ENCODE measurements around the gene CD28. TPM values are rescaled to one million over a fixed set of nuclear protein-coding genes. Genes with fewer than 3 reads are reported as not detected.
"Not testable (repeated sequence)": the region's sequence is repeated elsewhere in the genome, so short reads cannot be mapped to it uniquely, and the experiment has no call there.

The CD28 gene
- polyA plus RNA-seq, 2 of the 4 experiments (the other 2 are of a cell fraction): not detected

DNA sequence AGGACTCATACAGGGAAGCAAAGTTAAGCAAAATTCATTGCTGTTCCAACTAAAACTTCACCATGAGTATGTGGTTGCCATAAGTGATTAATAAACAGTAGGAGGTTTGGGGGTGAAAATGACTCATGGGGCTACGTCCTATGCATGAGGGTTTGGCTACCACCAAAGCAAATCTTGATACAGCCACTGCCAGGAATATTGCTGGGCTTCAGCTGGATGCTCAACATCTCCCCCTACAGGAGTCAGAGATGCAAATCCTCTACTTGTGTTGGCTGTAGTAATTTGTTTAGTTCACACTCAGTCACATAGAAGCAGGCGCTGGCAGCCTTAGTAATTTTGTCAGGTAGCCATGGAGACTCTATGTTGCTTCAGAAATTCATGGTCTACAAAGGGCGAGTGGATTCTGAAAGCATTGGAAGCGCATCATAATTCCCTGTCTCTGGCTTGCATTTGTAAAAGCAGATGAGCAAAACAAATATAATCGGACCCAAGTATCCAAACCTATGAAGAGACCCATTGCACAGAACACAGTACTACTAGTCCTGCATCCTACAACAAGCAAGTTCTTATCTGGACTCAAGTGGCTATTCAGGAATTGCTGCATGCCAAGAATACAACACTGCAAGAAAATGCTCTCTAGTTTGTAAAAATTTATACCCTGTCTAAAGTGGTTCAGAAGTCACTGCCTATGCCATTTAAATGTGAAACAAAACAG lies 76.0 kb downstream of the CD28 start (continued):
- TF ChIP-seq, protein P1, sequence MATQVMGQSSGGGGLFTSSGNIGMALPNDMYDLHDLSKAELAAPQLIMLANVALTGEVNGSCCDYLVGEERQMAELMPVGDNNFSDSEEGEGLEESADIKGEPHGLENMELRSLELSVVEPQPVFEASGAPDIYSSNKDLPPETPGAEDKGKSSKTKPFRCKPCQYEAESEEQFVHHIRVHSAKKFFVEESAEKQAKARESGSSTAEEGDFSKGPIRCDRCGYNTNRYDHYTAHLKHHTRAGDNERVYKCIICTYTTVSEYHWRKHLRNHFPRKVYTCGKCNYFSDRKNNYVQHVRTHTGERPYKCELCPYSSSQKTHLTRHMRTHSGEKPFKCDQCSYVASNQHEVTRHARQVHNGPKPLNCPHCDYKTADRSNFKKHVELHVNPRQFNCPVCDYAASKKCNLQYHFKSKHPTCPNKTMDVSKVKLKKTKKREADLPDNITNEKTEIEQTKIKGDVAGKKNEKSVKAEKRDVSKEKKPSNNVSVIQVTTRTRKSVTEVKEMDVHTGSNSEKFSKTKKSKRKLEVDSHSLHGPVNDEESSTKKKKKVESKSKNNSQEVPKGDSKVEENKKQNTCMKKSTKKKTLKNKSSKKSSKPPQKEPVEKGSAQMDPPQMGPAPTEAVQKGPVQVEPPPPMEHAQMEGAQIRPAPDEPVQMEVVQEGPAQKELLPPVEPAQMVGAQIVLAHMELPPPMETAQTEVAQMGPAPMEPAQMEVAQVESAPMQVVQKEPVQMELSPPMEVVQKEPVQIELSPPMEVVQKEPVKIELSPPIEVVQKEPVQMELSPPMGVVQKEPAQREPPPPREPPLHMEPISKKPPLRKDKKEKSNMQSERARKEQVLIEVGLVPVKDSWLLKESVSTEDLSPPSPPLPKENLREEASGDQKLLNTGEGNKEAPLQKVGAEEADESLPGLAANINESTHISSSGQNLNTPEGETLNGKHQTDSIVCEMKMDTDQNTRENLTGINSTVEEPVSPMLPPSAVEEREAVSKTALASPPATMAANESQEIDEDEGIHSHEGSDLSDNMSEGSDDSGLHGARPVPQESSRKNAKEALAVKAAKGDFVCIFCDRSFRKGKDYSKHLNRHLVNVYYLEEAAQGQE (IDR thresholded peaks at IDR 0.05): no peak

- 38% methylated on average over 4 of the region's 4 CpGs for WGBS (ENCODE audit: missing lambda C conversion rate)
- no peak for FAIRE-seq
These were observed 77.2 kb downstream of the CD28 start for GRCh38 chr2:203783496-203784203.

GRCh38 chr2:203784710-203785270 lies 78.4 kb downstream of the CD28 start:
- FAIRE-seq, POLR2A ChIA-PET, H3K27ac ChIP-seq: not testable (repeated sequence)

More at GRCh38 chr2:203783496-203784203, 77.2 kb downstream of the CD28 start:
- Histone ChIP-seq H3K27ac (no peak overlapping the region), H3K9me3 (no peaks in the 10 kb centered on the region), H3K4me3 (no peak overlapping the region), H3K4me1 (peaks cover 13% of the 10 kb centered on the region; the same call in 2 of the 3 replicates), H3K4me2 (no peak overlapping the region)
- no peak for ATAC-seq
- DNase-seq (ENCODE audit: low read depth in 1 of 2, low spot score in 1 of 2): no peak
- ChIA-PET CTCF (interaction anchor here (0.7 to 1.4 kb wide), 4 partner anchors 15 to 301 kb away, joined by 3 to 4 read pairs (median 4); no protein-coding TSS in a partner anchor), POLR2A (no interaction called here)
- TF ChIP-seq, protein P2, sequence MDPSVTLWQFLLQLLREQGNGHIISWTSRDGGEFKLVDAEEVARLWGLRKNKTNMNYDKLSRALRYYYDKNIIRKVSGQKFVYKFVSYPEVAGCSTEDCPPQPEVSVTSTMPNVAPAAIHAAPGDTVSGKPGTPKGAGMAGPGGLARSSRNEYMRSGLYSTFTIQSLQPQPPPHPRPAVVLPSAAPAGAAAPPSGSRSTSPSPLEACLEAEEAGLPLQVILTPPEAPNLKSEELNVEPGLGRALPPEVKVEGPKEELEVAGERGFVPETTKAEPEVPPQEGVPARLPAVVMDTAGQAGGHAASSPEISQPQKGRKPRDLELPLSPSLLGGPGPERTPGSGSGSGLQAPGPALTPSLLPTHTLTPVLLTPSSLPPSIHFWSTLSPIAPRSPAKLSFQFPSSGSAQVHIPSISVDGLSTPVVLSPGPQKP (IDR thresholded peaks at IDR 0.05; ENCODE audit: low read depth, low read length): no peak
- TF ChIP-seq SMC3 (IDR thresholded peaks at IDR 0.05) (no peak), NPAS2 (CRISPR knock-in tag; IDR thresholded peaks at IDR 0.05; ENCODE audit: borderline replicate concordance) (no peak), ZC3H11A (IDR thresholded peaks at IDR 0.05) (no peak), EHMT2 (IDR thresholded peaks at IDR 0.05; ENCODE audit: low read depth) (no peak)
- TF ChIP-seq, protein P3, sequence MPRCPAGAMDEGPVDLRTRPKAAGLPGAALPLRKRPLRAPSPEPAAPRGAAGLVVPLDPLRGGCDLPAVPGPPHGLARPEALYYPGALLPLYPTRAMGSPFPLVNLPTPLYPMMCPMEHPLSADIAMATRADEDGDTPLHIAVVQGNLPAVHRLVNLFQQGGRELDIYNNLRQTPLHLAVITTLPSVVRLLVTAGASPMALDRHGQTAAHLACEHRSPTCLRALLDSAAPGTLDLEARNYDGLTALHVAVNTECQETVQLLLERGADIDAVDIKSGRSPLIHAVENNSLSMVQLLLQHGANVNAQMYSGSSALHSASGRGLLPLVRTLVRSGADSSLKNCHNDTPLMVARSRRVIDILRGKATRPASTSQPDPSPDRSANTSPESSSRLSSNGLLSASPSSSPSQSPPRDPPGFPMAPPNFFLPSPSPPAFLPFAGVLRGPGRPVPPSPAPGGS (IDR thresholded peaks at IDR 0.05): no peak

DNA sequence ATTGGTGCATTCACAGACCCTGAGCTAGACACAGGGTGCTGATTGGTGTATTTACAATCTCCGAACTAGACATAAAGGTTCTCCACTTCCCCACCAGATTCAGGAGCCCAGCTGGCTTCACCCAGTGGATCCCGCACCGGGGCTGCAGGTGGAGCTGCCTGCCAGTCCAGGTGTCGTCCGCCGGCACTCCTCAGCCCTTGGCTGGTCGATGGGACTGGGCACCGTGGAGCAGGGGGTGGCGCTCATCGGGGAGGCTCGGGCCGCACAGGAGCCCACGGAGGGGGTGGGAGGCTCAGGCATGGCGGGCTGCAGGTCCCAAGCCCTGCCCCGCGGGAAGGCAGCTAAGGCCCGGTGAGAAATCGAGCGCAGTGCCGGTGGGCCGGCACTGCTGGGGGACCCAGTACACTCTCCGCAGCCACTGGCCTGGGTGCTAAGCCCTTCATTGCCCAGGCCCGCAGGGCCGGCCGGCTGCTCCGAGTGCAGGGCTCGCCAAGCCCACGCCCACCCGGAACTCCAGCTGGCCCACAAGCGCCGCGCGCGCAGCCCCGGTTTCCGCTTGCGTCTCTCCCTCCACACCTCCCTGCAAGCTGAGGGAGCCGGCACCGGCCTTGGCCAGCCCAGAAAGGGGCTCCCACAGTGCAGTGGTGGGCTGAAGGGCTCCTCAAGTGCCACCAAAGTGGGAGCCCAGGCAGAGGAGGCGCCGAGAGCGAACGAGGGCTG lies 79.1 kb downstream of the CD28 start:
- CTCF ChIA-PET; ATAC-seq; DNase-seq (ENCODE audit: low read depth in 1 of 2, low spot score in 1 of 2); H3K4me2 ChIP-seq; POLR2A ChIA-PET; H3K4me3 ChIP-seq; FAIRE-seq; H3K9me3 ChIP-seq; H3K27ac ChIP-seq: not testable (repeated sequence)
- WGBS (ENCODE audit: missing lambda C conversion rate): 95% methylated on average over 8 of the region's 43 CpGs
- H3K4me1 ChIP-seq: peaks cover 13% of the 10 kb centered on the region; the same call in 2 of the 3 replicates

More at GRCh38 chr2:203784710-203785270, 78.4 kb downstream of the CD28 start:
- CTCF ChIA-PET: interaction anchor here (1.4 kb wide), 1 partner anchor 300 kb away, joined by 4 read pairs; no protein-coding TSS in a partner anchor
- not testable (repeated sequence) for H3K4me2 ChIP-seq; DNase-seq (ENCODE audit: low read depth in 1 of 2, low spot score in 1 of 2); ATAC-seq; H3K9me3 ChIP-seq; H3K4me3 ChIP-seq
- H3K4me1 ChIP-seq: peaks cover 13% of the 10 kb centered on the region; the same call in 2 of the 3 replicates
- 89% methylated on average over 10 of the region's 10 CpGs for WGBS (ENCODE audit: missing lambda C conversion rate)
